ENCODE measurements around the gene CACNA2D3. TPM values are rescaled to one million over a fixed set of nuclear protein-coding genes. Genes with fewer than 3 reads are reported as not detected.

CACNA2D3 gene
- polyA plus RNA-seq, 2 of the 4 experiments (the other 2 are of a cell fraction): 0.04 to 0.05 TPM

DNA sequence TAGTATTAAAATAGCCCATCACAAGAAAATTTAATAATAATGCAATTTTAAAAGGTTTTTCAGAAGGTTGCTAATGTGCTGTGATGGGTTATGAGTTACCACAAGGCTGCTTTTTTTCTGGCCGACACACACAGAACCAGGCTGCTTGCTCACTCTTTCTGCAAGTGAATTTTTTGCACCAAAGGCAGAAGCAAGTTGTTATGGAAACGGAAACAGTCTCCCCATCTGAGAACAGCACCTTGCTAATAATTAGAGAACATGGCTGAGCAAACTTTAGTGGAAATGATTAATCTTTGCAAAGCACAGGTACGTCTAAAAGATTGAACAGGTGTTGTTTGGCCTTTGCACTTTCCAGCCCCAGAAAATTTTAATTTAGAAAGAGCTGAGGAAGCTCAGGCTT lies 51.0 kb downstream of the CACNA2D3 start:
- no peak for ATAC-seq
- POLR2A ChIA-PET: no interaction called here
- DNase-seq (ENCODE audit: low read depth in 1 of 2, low spot score in 1 of 2): no peak
- no peaks in the 10 kb centered on the region for H3K4me1 ChIP-seq
- no peak overlapping the region for H3K4me3 ChIP-seq
- no peak overlapping the region for H3K4me2 ChIP-seq
- WGBS (ENCODE audit: missing lambda C conversion rate): 3% methylated on average over 3 of the region's 3 CpGs
- TF ChIP-seq NPAS2 (CRISPR knock-in tag; IDR thresholded peaks at IDR 0.05; ENCODE audit: borderline replicate concordance): no peak
- TF ChIP-seq, protein P1, sequence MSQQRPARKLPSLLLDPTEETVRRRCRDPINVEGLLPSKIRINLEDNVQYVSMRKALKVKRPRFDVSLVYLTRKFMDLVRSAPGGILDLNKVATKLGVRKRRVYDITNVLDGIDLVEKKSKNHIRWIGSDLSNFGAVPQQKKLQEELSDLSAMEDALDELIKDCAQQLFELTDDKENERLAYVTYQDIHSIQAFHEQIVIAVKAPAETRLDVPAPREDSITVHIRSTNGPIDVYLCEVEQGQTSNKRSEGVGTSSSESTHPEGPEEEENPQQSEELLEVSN (IDR thresholded peaks at IDR 0.05; ENCODE audit: borderline replicate concordance, low read depth): no peak
- TF ChIP-seq POLR2A (IDR thresholded peaks at IDR 0.05; ENCODE audit: low read length): no peak
- TF ChIP-seq ZSCAN20 (CRISPR knock-in tag; IDR thresholded peaks at IDR 0.05): no peak
- no peak for TF ChIP-seq ZC3H11A (IDR thresholded peaks at IDR 0.05)
- no peak for TF ChIP-seq EHMT2 (IDR thresholded peaks at IDR 0.05; ENCODE audit: low read depth)
- no peak for TF ChIP-seq MAFK (IDR thresholded peaks at IDR 0.05; ENCODE audit: partially characterized antibody)
- TF ChIP-seq, protein P2, sequence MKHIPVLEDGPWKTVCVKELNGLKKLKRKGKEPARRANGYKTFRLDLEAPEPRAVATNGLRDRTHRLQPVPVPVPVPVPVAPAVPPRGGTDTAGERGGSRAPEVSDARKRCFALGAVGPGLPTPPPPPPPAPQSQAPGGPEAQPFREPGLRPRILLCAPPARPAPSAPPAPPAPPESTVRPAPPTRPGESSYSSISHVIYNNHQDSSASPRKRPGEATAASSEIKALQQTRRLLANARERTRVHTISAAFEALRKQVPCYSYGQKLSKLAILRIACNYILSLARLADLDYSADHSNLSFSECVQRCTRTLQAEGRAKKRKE (CRISPR knock-in tag; IDR thresholded peaks at IDR 0.05; ENCODE audit: low read depth): no peak
- TF ChIP-seq, protein P3, sequence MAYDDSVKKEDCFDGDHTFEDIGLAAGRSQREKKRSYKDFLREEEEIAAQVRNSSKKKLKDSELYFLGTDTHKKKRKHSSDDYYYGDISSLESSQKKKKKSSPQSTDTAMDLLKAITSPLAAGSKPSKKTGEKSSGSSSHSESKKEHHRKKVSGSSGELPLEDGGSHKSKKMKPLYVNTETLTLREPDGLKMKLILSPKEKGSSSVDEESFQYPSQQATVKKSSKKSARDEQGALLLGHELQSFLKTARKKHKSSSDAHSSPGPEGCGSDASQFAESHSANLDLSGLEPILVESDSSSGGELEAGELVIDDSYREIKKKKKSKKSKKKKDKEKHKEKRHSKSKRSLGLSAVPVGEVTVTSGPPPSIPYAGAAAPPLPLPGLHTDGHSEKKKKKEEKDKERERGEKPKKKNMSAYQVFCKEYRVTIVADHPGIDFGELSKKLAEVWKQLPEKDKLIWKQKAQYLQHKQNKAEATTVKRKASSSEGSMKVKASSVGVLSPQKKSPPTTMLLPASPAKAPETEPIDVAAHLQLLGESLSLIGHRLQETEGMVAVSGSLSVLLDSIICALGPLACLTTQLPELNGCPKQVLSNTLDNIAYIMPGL (CRISPR knock-in tag; IDR thresholded peaks at IDR 0.05; ENCODE audit: borderline replicate concordance): no peak
- no peak for TF ChIP-seq RNF2 (IDR thresholded peaks at IDR 0.05; ENCODE audit: borderline replicate concordance, low read depth)
- TF ChIP-seq, protein P4, sequence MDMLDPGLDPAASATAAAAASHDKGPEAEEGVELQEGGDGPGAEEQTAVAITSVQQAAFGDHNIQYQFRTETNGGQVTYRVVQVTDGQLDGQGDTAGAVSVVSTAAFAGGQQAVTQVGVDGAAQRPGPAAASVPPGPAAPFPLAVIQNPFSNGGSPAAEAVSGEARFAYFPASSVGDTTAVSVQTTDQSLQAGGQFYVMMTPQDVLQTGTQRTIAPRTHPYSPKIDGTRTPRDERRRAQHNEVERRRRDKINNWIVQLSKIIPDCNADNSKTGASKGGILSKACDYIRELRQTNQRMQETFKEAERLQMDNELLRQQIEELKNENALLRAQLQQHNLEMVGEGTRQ (IDR thresholded peaks at IDR 0.05): no peak
- no peak for TF ChIP-seq MYC (IDR thresholded peaks at IDR 0.05; ENCODE audit: borderline replicate concordance, low read length)
- no peaks in the 10 kb centered on the region for H3K9me3 ChIP-seq
- CTCF ChIA-PET: no interaction called here
- no peak overlapping the region for H3K27ac ChIP-seq
- FAIRE-seq: no peak

DNA sequence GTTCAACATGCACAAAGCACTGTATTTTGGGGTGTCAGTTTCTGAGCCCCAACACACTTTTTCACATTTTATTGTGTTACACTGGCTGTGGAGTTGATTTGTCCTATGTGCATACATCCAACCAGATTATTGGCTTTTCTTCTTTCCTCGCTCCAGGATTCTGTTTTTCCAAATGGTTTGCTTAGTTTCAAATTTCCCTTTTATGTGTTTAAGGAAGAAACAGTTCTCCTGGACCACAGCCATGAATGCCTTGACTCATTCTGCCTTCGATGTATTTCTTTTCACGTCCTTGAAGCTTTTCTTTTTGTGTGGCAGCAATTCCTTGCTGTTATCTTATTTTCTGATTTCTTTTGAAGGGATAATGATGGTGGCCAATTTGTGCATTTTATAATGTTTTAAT lies 53.8 kb downstream of the CACNA2D3 start:
- CTCF ChIA-PET: no interaction called here

DNA sequence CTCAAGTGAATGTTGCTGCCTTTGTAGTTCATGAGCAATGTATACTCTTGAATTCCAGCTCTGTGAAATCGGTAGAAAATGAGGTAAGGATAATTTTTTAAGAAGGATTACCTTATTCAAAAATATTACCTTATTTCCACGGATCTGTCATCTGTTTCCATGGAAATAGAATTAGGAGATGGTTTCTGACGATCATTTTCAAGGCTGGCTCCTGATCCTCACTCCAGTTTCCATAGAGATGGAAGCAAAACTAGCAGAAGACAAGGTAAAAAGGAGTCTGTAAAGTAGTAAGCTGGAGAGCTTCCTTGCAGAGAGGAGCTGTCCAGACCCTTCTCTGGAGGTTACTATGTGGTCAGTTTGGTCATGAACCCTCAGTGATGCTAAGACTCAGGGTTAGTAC lies 55.5 kb downstream of the CACNA2D3 start:
- Histone ChIP-seq H3K4me1 (no peaks in the 10 kb centered on the region), H3K27ac (no peak overlapping the region), H3K4me3 (no peak overlapping the region), H3K9me3 (no peaks in the 10 kb centered on the region), H3K4me2 (no peak overlapping the region)
- ChIA-PET CTCF (interaction anchor here (0.6 kb wide), 1 partner anchor 1581 kb away, joined by 3 read pairs; no protein-coding TSS in a partner anchor), POLR2A (no interaction called here)
- DNase-seq (ENCODE audit: low read depth in 1 of 2, low spot score in 1 of 2) (no peak), ATAC-seq (no peak), FAIRE-seq (no peak)
- 8% methylated on average over 3 of the region's 3 CpGs for WGBS (ENCODE audit: missing lambda C conversion rate)
- TF ChIP-seq KDM5A (IDR thresholded peaks at IDR 0.05) (no peak), HOXB13 (CRISPR knock-in tag; IDR thresholded peaks at IDR 0.05; ENCODE audit: low read depth) (no peak), SREBF2 (IDR thresholded peaks at IDR 0.05) (no peak), CBX2 (IDR thresholded peaks at IDR 0.05; ENCODE audit: borderline replicate concordance, low read depth) (no peak), NPAS2 (CRISPR knock-in tag; IDR thresholded peaks at IDR 0.05; ENCODE audit: borderline replicate concordance) (no peak), MAZ (IDR thresholded peaks at IDR 0.05; ENCODE audit: borderline replicate concordance, low read depth, low read length) (no peak), ZSCAN20 (CRISPR knock-in tag; IDR thresholded peaks at IDR 0.05) (no peak), JUNB (IDR thresholded peaks at IDR 0.05) (no peak), PHF8 (IDR thresholded peaks at IDR 0.05; ENCODE audit: borderline replicate concordance, low read depth) (no peak), POLR2AphosphoS2 (conservative IDR thresholded peaks at IDR 0.05; ENCODE audit: low read length) (no peak)
- TF ChIP-seq, protein P2 (CRISPR knock-in tag; IDR thresholded peaks at IDR 0.05; ENCODE audit: low read depth): no peak
- TF ChIP-seq, protein P5, sequence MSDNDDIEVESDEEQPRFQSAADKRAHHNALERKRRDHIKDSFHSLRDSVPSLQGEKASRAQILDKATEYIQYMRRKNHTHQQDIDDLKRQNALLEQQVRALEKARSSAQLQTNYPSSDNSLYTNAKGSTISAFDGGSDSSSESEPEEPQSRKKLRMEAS (IDR thresholded peaks at IDR 0.05): no peak
- TF ChIP-seq, protein P3 (CRISPR knock-in tag; IDR thresholded peaks at IDR 0.05; ENCODE audit: borderline replicate concordance): no peak
- TF ChIP-seq, protein P6, sequence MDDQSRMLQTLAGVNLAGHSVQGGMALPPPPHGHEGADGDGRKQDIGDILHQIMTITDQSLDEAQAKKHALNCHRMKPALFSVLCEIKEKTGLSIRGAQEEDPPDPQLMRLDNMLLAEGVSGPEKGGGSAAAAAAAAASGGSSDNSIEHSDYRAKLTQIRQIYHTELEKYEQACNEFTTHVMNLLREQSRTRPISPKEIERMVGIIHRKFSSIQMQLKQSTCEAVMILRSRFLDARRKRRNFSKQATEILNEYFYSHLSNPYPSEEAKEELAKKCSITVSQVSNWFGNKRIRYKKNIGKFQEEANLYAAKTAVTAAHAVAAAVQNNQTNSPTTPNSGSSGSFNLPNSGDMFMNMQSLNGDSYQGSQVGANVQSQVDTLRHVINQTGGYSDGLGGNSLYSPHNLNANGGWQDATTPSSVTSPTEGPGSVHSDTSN (IDR thresholded peaks at IDR 0.05): no peak

More for the DNA sequence above, 53.8 kb downstream of the CACNA2D3 start:
- no peak for FAIRE-seq
- no peak for DNase-seq (ENCODE audit: low read depth in 1 of 2, low spot score in 1 of 2)
- TF ChIP-seq, protein P1 (IDR thresholded peaks at IDR 0.05; ENCODE audit: borderline replicate concordance, low read depth): no peak
- TF ChIP-seq BHLHE40 (IDR thresholded peaks at IDR 0.05; ENCODE audit: low read depth, low read length) (no peak), HOXA7 (CRISPR knock-in tag; IDR thresholded peaks at IDR 0.05) (no peak), JUN (IDR thresholded peaks at IDR 0.05) (no peak)
- H3K9me3 ChIP-seq: no peaks in the 10 kb centered on the region
- no peak overlapping the region for H3K27ac ChIP-seq
- no peak overlapping the region for H3K4me2 ChIP-seq
- 1% methylated on average over 3 of the region's 3 CpGs for WGBS (ENCODE audit: missing lambda C conversion rate)
- no peaks in the 10 kb centered on the region for H3K4me1 ChIP-seq
- no peak overlapping the region for H3K4me3 ChIP-seq
- POLR2A ChIA-PET: no interaction called here
- no peak for ATAC-seq

Data from A549 (cell line).